Globus pallidus (tissue), 1 donor: ENCODE results near the gene RASL10A.

ENCODE experiments used
- DNase-seq: peaks from one replicate; pipeline ENCODE4 v3.0.0-alpha.2; 2015; ENCODE audit warnings: low spot score

Gene RASL10A

GRCh38 chr22:29338398-29338797 is 22.9 kb upstream of the RASL10A start:
- no peak for DNase-seq

- DNase-seq: no peak
Measured at GRCh38 chr22:29337631-29338284, 22.3 kb upstream of the RASL10A start.

- DNase-seq: no peak
Measured at GRCh38 chr22:29336751-29337490, 21.4 kb upstream of the RASL10A start.

- no peak for DNase-seq
Measured at GRCh38 chr22:29335656-29336055, 20.2 kb upstream of the RASL10A start.

- DNase-seq: no peak
Measured at GRCh38 chr22:29334696-29335344, 19.3 kb upstream of the RASL10A start.

GRCh38 chr22:29334148-29334547 is 18.7 kb upstream of the RASL10A start:
- no peak for DNase-seq

- DNase-seq: no peak
Measured at GRCh38 chr22:29332886-29333496, 17.5 kb upstream of the RASL10A start.

- no peak for DNase-seq
Measured at GRCh38 chr22:29331658-29332300, 16.3 kb upstream of the RASL10A start.

- no peak for DNase-seq
Measured at GRCh38 chr22:29331213-29331612, 15.7 kb upstream of the RASL10A start.

GRCh38 chr22:29330753-29331152 is 15.3 kb upstream of the RASL10A start:
- DNase-seq: no peak

- DNase-seq: no peak
Measured at GRCh38 chr22:29330291-29330690, 14.8 kb upstream of the RASL10A start.

GRCh38 chr22:29329581-29329980 is 14.1 kb upstream of the RASL10A start:
- DNase-seq: no peak

GRCh38 chr22:29328566-29329500 is 13.3 kb upstream of the RASL10A start:
- DNase-seq: no peak

- DNase-seq: no peak
Measured at GRCh38 chr22:29328055-29328454, 12.6 kb upstream of the RASL10A start.

- no peak for DNase-seq
Measured at GRCh38 chr22:29327089-29327764, 11.7 kb upstream of the RASL10A start.

GRCh38 chr22:29326481-29326880 is 11.0 kb upstream of the RASL10A start:
- no peak for DNase-seq

GRCh38 chr22:29325785-29326315 is 10.4 kb upstream of the RASL10A start:
- DNase-seq: no peak

GRCh38 chr22:29325356-29325755 is 9.9 kb upstream of the RASL10A start:
- no peak for DNase-seq

- DNase-seq: no peak
Measured at GRCh38 chr22:29323641-29324040, 8.1 kb upstream of the RASL10A start.

- no peak for DNase-seq
Measured at GRCh38 chr22:29320546-29320945, 5.0 kb upstream of the RASL10A start.
